ENCODE data around the gene CCNY.
"Not testable (repeated sequence)": the region's sequence is repeated elsewhere in the genome, so short reads cannot be mapped to it uniquely, and the experiment has no call there.

The CCNY gene

DNA sequence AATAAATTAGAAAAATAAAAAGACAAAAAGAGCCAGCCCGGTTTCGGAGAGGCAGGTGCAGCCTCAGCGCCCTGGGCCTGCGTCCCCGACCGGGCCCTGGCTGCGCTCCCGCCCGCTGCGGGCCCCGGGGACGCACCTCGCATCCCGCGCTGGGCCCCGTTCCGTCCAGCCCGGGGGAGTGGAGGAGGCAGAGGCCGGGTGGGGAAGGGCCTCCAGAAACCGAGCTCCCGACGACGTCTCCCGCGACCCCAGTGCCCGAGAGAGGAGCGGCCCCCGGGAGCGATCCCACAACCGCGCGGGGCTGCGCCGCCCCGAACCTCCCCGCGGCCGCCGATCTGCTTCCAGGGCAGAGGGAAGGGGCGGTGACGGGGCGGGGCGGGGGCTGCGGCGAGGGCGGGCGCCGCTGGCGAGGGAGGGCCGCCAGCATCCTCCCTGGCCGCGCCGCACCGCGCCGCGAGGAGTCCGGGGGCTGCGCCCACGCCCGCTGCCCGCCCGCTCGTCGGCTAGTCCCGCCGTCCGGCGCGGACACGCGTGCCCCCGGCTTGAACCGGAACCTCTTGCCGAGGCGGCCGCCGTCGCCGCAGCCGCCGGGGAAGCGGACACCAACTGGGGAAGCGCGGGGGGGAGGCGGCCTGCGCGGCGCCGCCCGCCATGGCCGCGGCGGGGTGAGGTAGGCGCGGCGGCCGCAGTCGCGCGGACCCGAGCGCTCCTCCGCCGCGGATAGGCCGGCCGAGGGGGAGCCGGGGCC is at the start of gene CCNY:
Gene CCNY, plus strand, starts transcription at position 426 of the 748 bp plus-strand sequence. CDS start 545 bp downstream, outside the sequence.
- DNase-seq: no peak

- DNase-seq: no peak
Measured at GRCh38 chr10:35289198-35289597, 47.1 kb upstream of the CCNY start.

GRCh38 chr10:35294506-35294905 is 41.8 kb upstream of the CCNY start:
- no peak for DNase-seq

GRCh38 chr10:35299016-35299415 is 37.3 kb upstream of the CCNY start:
- no peak for DNase-seq

DNA sequence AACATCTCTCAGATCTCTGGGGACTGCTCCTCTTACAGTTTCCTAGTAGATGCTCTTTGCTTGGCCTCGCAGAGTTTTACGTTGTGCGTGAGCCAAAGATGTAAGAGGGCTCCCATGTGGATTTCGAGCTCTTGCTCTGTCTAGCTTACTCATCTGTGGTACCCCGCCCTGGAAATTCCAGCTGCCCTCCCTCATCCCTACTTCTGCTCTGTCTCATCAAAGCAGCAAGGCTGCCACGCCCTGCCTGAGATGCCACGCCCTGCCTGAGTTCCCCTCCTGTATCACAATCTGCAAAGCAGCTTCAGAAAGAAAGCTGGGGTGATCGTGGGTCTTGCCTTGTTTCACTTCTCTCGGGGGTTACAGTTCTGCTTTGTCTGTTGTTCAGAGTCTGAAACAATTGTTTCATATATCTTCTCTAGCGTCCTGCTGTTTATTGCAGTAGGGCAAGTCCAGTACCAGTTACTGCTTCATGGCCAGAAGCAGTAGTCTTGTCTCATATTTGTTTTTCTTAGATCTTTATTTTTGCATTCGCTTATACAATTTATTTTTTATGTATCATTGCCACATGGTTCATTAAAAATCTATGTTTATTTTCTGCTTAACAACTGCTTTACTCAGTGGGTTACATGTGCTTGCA is 36.1 kb upstream of the CCNY start:
- no peak for DNase-seq

DNA sequence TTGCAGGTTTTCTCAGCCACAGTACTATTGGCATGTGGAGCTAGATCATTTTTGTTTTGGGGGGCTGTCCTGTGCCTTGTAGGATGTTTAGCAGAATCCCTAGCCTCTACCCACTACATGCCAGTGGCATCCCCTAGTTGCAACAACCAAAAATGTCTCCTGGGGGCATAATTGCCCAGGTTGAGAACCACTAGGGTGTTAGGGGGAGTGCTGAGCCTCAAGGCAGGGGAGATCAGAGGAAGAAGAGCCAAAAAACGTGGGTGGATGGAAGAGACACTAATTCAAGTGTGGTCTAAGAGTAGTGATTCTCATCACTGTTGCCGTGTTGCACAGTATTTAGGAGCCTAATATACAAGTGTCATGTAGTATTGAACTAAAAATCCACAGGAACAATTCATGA is 31.7 kb upstream of the CCNY start:
- DNase-seq: no peak

- no peak for DNase-seq
Measured at GRCh38 chr10:35306852-35307251, 29.5 kb upstream of the CCNY start.

- no peak for DNase-seq
Measured at GRCh38 chr10:35307297-35307696, 29.0 kb upstream of the CCNY start.

GRCh38 chr10:35308809-35309208 is 27.5 kb upstream of the CCNY start:
- no peak for DNase-seq

DNA sequence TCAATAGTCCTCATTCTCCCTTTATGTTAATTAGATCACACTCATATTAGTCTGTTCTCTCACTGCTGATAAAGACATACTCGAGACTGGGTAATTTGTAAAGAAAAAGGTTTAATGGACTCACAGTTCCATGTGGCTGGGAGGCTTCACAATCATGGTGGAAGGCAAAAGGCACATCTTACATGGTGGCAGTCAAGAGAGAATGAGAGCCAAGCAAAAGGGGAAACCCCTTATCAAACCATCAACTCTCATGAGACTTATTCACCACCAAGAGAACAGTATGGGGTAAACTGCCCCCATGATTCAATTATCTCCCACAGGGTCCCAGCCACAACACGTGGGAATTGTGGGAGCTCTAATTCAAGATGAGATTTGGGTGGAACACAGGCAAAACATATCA is 22.2 kb upstream of the CCNY start:
- not testable (repeated sequence) for DNase-seq

- not testable (repeated sequence) for DNase-seq
Measured at GRCh38 chr10:35315235-35315634, 21.1 kb upstream of the CCNY start.

DNA sequence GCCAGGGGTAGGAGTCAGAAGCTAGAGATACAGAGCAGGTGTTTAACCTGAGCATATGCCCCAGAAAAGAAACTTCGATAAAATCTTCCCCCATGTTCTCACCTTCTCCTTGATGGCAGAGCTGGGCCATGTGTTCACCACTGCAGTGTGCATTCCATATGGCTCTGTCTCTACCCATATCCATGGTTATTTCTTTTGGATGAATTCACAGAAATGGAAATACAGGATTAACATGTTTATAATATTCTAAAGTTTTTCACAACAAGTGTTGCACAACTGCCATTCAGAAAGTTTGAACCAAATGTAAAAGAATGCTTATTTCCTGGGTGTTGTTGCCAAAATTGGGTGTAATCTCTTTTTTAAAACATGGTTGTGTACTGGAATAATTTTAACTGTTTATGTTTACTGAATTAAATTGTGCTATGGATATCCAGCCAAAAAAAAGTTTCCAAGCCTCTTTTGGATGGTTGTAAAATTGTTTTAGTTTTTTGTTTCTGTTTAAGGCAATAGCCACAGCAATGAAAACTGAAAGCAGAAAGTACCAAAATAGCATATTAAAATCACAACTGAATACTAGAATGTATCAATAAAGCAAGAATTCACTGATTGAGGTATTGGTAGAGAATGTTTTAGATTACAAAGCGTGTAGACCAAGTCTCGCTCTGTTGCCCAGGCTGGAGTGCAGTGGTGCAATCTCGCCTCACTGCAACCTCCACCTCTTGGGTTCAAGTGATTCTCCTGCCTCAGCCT is 19.9 kb upstream of the CCNY start:
- no peak for DNase-seq

- DNase-seq: no peak
Measured at GRCh38 chr10:35318551-35318950, 17.8 kb upstream of the CCNY start.

GRCh38 chr10:35320341-35320740 is 16.0 kb upstream of the CCNY start:
- no peak for DNase-seq

DNA sequence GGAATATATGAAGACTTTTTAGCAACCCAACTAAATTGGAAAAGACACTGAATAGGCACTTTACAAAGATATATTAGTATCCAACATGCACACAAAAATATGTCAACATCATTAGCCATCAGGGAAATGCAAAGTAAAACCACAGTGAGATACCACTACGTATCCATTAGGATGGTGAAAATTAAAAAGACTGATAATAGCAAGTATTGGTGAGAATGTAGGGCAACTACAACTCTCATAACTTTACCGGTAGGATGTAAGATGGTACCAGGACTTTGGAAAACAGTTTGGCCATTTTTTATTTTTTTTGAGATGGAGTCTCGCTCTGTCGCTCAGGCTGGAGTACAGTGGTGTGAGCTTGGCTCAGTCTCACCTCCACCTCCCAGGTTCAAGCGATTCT is 13.7 kb upstream of the CCNY start:
- DNase-seq: no peak

GRCh38 chr10:35324196-35324595 is 12.1 kb upstream of the CCNY start:
- DNase-seq: no peak

GRCh38 chr10:35326466-35327235 is 9.7 kb upstream of the CCNY start:
- no peak for DNase-seq

DNA sequence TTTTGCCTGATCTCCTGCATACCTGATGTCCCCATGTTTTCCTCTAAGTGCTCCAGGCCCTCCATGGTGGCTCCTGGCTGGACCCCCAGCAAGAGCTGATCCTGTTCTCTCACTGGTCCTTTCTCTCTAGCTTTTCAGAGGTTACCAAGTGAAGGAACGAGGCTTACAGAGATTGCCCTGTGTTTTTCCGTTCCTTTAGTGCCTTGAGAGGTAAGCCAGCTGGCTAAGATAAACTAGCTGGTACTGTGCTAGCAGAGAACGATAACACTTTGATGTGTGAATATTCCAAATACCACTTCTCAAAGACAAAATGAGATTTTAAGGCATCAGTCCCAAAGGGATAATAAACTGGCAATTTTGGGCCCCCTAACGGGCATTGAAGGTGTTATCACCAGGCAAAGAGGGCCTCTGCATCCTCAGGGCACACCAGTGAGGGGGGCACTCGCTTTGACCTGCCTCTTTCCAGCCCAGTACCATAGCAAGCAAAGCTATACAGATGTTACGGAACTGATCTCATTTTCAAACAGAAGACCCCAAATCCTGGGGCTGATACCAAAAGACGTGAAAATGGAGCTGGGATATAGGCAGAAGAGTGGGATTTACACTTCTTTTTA is 8.4 kb upstream of the CCNY start:
- DNase-seq: no peak

GRCh38 chr10:35328404-35329037 is 7.8 kb upstream of the CCNY start:
- no peak for DNase-seq

GRCh38 chr10:35329520-35329919 is 6.8 kb upstream of the CCNY start:
- no peak for DNase-seq

DNA sequence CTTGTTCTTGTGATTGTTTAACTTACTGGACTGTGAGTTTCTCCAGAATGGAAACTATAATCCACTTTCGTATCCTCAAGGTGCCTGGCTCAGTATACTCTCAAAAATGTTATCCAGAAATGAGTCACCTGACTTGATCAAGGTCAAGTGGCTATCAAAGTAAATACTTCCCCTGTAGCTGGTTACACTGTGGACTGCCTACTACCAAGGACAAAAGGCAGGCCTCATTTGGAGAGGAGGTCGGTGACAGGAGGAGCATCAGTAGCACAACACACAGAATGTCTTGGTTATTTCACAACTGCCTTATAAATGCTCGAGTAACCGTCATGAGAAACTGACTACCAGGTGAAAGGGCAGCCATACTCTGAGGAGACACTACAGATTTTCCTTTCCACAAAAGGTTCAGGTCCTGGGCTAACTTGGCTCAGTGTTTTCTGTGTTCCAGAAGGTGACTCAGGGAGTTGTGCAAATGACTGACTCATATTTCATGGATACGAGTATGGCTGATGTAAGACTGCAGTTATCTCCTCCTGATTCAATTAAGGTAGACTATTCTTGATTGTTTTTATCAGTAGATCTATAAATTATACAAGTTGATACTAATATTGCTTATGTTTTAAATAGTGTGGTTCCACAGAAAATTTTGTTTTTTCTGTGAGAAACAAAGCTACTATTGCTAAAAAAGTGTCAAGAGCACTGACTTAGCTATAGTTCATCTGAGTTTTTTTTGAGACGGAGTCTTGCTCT is 4.2 kb upstream of the CCNY start:
- no peak for DNase-seq
